Fibroblast of the aortic adventitia (primary cell): ENCODE results near the gene CLBA1. TPM values are rescaled to one million over a fixed set of nuclear protein-coding genes. Genes with fewer than 3 reads are reported as not detected.
A peak's percentile ranks its signal among the peaks of the same experiment; 100 is the strongest.

Source experiments
- DNase-seq: peaks from one replicate; pipeline ENCODE4 v3.0.0-alpha.2; 2010; ENCODE audit warnings: low read depth
- H3K4me3 ChIP-seq: 2 replicates; pipeline ENCODE4 v1.5.1; 2011; ENCODE audit warnings: low read depth, mild to moderate bottlenecking, control low read depth, low read length, moderate library complexity
- total RNA-seq: library from RNA; depleted of rRNA; stranded (reverse); fragments of >200 nt; gene quantifications from 2 replicates; pipeline ENCODE4 v1.2.3, GENCODE V29; 2012; ENCODE audit warnings: low replicate concordance
- TF ChIP-seq, protein P1 (sequence below): IDR thresholded peaks from 2 replicates; pipeline ENCODE4 v1.5.1; 2011; ENCODE audit warnings: mild to moderate bottlenecking, low read length, control low read depth, inconsistent platforms; ENCODE audit not compliant: insufficient read depth

Gene CLBA1
- total RNA-seq, 1 donor: 8.0 TPM

DNA sequence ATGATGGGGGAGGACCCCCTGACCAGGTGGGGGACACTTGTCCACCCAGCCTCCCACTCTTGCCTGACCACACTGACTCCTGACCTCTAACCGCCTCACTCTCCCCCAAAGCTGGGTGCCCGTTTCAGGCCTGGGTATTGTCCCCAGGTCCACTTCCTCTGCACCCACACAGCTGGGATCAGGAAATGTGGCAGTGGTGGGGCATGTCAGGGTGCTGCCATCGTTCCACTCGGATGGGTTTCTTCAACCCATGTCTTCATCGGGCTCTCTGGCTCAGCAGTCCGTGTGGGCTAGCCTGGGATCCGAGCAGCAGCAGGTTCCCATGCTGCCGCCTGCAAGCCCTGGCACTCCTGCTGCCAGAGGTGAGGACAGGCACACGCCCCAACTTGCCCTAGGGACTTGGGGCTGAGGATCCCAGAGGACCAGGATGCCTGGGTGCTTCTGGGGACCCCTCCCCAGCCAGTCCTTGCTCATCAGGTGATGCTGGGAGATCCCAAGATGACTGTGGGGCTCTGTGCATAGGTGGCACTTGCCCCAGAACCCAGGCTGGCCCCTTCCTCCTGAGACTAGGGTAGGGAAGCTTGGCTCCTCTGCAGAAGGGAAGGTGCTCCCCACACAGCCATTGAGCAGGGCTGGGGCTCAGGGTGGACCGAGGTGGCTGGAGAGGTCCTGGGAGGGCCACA is 2.9 kb upstream of the CLBA1 start:
- H3K4me3 ChIP-seq: no peak overlapping the region
- DNase-seq: no peak
- TF ChIP-seq, protein P1, sequence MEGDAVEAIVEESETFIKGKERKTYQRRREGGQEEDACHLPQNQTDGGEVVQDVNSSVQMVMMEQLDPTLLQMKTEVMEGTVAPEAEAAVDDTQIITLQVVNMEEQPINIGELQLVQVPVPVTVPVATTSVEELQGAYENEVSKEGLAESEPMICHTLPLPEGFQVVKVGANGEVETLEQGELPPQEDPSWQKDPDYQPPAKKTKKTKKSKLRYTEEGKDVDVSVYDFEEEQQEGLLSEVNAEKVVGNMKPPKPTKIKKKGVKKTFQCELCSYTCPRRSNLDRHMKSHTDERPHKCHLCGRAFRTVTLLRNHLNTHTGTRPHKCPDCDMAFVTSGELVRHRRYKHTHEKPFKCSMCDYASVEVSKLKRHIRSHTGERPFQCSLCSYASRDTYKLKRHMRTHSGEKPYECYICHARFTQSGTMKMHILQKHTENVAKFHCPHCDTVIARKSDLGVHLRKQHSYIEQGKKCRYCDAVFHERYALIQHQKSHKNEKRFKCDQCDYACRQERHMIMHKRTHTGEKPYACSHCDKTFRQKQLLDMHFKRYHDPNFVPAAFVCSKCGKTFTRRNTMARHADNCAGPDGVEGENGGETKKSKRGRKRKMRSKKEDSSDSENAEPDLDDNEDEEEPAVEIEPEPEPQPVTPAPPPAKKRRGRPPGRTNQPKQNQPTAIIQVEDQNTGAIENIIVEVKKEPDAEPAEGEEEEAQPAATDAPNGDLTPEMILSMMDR: no peak

DNA sequence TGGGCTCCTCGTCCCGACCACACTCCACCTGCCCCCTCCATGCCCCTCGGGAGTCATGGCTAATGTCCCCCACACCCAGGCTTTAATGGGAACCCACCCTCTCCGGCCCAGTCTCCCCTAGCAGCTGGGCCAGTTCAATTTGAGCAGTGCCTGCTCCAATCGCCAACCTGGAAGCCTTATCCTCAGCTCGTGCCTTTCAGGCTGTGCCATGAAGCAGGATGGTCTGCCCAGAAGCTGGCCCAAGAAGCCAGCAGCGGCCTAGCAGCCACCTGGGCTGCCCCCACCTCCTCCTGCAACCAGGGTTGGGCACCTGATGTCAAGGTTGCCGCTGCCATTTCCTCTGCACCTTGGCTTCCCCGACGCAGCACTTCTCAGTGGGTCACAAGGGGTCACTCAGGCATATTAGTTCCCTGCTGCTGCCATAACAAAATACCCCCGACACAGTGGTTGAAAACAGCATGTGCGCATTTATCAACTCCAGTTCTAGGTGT is 2.3 kb upstream of the CLBA1 start:
- DNase-seq: no peak
- TF ChIP-seq, protein P1: no peak
- no peak overlapping the region for H3K4me3 ChIP-seq

DNA sequence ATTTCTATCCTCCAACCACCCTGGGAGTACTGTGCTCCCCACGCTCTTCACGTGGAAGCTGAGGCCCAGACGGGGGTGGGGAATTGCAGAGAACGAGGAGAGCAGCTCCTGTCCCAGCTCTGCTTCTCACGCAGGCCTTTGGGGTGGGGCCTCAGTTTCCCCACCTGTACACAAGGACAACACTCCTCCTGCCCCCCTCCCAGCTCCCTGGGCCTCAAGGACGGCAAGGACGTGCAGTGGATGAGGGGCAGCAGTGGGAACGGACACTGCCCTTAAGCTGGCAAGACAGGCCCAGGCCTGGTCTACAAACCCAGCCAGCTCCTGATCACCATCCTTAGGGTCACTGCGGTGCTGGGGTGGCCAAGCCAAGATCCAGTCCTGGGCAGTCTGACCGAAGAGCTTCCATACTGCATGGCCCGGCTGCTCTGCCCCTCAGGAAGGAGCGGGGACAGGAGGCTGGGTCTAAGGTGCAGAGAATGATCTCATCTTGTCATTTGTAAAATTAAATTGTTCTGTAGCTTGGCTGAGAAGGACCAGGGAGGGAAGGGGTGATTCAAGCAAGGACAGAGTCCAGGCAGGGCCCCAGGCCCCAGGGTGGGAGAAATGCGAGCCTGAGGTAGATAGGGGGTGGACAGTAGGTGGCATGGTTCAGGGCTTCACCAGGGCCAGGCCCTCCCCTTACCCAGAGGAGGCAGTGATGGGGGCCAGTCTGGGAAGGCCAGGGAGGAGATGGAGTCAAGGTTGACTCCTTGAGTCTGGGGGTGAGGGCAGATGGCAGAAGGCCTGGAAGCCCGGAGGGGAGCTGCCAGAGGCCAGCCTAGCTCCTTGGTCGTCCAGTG is 1.3 kb upstream of the CLBA1 start:
- no peak overlapping the region for H3K4me3 ChIP-seq
- TF ChIP-seq, protein P1: no peak
- no peak for DNase-seq

DNA sequence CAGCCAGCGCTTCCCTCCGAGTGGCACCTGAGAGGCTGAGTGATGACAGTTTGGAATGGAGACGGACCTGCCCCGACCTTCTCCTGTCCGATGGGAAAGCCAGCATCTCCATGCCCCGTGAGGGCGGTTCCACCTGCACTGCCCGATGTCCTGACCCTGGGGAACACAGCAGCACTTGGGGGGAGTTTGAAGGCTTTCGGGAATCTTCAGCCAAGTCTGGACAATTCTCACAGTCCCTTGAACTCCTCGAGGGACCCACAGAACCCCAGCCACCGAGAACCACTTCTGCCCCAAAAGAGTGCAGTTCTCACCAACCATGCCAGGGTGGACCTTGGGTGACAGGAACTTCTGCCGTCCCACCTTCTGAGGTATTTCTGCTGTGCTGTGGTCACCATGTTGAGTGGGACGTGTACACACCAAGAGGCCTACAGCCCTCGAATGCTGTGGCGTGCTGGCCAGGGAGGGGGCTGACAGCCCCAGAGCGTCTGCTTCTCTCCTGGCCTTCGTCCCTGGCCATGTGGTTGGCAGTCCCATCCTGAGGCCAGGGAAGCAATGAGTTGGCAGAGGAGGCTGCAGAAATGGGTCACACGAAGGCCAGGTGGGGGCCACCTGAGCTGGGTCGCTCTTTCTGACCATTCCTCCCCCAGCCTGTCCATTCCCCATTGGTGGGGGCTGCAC is 1.0 kb downstream of the CLBA1 start:
- peak overlapping the region; percentile 76 for H3K4me3 ChIP-seq
- TF ChIP-seq, protein P1: no peak
- no peak for DNase-seq

DNA sequence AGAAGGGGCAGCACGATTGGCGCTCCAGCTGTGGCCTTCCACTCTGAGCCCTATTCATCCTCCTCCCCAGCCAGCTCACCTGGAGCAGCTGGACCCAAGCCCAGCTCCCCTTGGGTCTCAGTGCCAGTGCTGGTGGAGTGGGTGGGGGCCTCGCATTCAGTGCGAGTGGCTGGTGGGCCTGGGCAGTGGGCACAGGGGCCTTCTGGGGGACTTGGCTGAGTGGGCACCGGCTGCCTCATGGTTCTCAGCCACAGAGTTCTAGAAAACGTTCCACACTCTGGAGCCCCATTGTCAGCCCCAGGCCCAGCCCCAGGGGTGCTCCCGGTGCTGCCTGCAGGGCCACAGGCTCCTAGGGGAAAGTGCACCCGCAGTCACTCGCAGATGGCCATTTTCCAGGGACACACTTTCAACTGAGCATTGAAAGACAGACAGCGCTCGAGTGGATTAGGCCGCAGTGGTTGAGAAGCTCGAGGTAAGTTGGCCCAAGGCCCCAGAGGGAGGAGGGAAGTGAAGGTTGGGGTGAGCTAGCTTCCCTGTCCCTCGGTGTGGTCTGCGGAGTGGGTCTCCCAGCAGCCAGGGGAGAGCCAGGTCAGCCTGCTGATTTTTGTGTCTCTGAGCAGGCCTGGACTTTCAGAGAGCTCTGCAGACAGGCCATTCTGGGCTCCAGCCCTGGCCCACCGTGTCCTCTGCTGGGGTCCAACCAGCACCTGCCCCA is 3.8 kb downstream of the CLBA1 start:
- DNase-seq: no peak
- no peak overlapping the region for H3K4me3 ChIP-seq
- TF ChIP-seq, protein P1: no peak

DNA sequence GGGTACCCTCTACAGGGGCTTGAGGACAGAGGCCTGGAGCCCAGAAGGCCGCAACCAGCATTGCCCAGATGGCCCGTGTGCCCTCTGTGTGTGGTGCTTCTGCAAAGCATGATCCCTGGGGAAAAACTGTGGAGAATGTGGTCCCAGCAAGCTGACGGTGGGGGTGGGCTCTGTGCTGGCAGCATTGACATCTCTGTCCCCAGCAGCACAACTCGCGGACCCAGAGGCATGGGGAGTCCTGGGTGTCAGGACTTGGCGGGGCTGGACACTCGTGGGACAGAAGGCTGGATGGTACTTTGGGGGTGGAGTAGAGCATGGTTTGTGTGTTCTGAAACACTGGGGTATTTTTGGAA is 4.3 kb downstream of the CLBA1 start:
- no peak for DNase-seq
- TF ChIP-seq, protein P1: no peak
- H3K4me3 ChIP-seq: no peak overlapping the region
